ENCODE results near the gene FAM229B.

GRCh38 chr6:112109262-112109661, 21.9 kb downstream of the FAM229B start:
- TF ChIP-seq CTCF (conservative IDR thresholded peaks at IDR 0.05) (no peak), ZFX (IDR thresholded peaks at IDR 0.05) (no peak)

Data from C4-2B (cell line).